Activated CD4-positive, alpha-beta memory T cell treated with anti-CD3 and anti-CD28 coated beads, Interleukin-2, amount 10 ng/mL, durations not matched to agents 7 days and 5 days (primary cell): ENCODE measurements around the gene COX6B2. TPM values are rescaled to one million over a fixed set of nuclear protein-coding genes. Genes with fewer than 3 reads are reported as not detected.
"Not testable (repeated sequence)": the region's sequence is repeated elsewhere in the genome, so short reads cannot be mapped to it uniquely, and the experiment has no call there.

Experiments used
- CTCF ChIA-PET: fragments of 350-600 bp; sonication (Branson Sonifier 250); formaldehyde crosslinking; loops from one replicate; lab custom pipeline; 2021; ENCODE audit warnings: antibody characterized with exemption, inconsistent platforms; lab: Charles Lee
- POLR2A ChIA-PET: fragments of 350-600 bp; sonication (Branson Sonifier 250); formaldehyde crosslinking; loops from one replicate; lab custom pipeline; 2021; ENCODE audit warnings: antibody characterized with exemption; lab: Charles Lee
- DNase-seq: peaks from one replicate; pipeline ENCODE4 v3.0.0-alpha.2; 2020
- H3K27ac Mint-ChIP-seq: one replicate; pipeline ENCODE4 v1.8.0; 2021; ENCODE audit warnings: mild to moderate bottlenecking, mixed read lengths
- H3K27me3 Mint-ChIP-seq: one replicate; pipeline ENCODE4 v1.8.0; 2021; ENCODE audit warnings: mixed read lengths
- H3K36me3 Mint-ChIP-seq: one replicate; pipeline ENCODE4 v1.8.0; 2021; ENCODE audit warnings: low read depth, mixed read lengths
- H3K4me1 Mint-ChIP-seq: one replicate; pipeline ENCODE4 v1.8.0; 2021; ENCODE audit warnings: mixed read lengths
- H3K4me3 Mint-ChIP-seq: one replicate; pipeline ENCODE4 v1.8.0; 2021; ENCODE audit warnings: mild to moderate bottlenecking, mixed read lengths
- H3K9me3 Mint-ChIP-seq: one replicate; pipeline ENCODE4 v1.8.0; 2021; ENCODE audit warnings: mixed read lengths
- total RNA-seq, 2 experiments: library from RNA; stranded (reverse); gene quantifications; one replicate each; pipeline ENCODE4 v1.2.3, GENCODE V29; 2021

Gene COX6B2, protein sequence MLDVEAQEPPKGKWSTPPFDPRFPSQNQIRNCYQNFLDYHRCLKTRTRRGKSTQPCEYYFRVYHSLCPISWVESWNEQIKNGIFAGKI
- total RNA-seq: 1 to 10 TPM in 1 of 2 experiments, under 1 TPM in 1; 0.83 to 2.0 TPM

DNA sequence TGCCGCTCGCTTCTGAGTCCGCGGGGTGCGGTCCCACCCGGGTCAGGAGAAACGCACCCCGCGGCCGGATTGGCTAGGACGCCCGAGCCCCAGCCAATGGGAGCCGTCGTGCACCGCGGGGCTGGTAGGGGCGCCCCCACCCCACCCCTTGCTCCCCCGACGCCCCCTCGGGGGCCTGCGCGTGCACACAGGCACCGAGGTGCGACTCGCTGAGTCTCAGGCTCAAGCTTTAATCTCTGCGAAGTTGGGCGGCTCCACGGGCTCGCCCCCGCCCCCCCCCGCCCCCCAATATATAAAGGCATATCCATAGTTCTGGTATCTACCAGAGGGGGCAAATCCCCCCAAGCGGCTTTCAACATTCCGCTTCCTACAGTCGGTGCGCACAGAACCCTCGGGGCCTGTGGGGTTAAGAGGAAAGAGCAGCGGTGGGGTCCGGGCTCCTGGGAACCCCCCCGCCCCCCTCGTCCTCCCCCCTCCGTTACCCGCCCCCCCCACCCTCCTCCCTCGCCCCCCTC, at the start of gene COX6B2:
Gene COX6B2 (minus strand): TSS at position 22 of the 515 bp plus-strand sequence. CDS start 198 bp downstream, outside the sequence.
- peaks cover 34% of the 10 kb centered on the region for H3K4me1 Mint-ChIP-seq
- CTCF ChIA-PET: interaction anchor here (1.7 kb wide), 1 partner anchor 16 kb away, joined by 4 read pairs; the partner anchor contains the start of gene KMT5C
- DNase-seq: no peak

DNA sequence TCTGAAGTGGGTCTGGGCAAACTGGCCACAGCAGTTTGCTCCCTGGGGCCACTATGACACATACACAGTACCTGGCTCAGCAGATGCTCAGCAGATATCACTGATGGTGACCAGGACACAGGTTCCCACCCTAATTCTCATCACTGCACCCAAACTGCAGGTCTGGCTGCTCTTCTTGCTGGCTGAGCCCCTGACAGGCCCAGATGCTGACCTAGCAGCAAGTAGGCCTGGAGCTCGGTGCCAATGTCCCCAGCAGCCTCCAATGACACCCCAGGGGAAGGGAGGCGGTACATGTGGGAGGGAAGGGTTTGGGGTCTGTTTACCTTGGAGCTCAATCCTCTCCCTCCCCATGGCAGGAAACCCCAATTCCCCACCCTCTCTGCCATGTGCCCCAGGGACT, 48.0 kb upstream of the COX6B2 start:
- H3K36me3 Mint-ChIP-seq: peaks cover 67% of the 10 kb centered on the region

More for the DNA sequence above, at the start of gene COX6B2:
- Mint-ChIP-seq H3K27ac (no peak within 1 kb of the TSS), H3K27me3 (peaks cover 46% of the 10 kb centered on the region), H3K9me3 (no peaks in the 10 kb centered on the region), H3K36me3 (no peaks in the 10 kb centered on the region), H3K4me3 (peak within 1 kb of the TSS; percentile 67)
- POLR2A ChIA-PET: no interaction called here

DNA sequence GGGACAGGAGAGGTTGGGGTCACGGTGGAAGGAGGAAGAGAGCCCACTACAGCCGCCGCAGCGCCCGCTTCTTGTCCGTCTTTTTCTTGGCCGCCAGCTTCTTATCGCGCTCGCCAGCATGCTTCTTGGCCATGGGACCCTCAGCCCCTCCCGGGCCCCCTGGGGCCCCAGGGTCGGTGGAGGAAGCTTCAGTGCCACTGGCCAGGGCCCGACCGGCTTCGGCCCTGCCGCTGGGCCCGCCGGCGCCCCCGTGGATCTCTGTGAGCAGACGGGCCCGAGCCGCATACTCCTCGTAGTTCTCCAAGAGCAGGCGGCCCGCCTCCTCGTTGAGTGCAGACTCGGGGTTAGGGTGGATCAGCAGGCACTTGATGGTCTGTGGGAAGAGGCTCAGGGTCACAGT, 46.9 kb upstream of the COX6B2 start:
- H3K36me3 Mint-ChIP-seq: peaks cover 61% of the 10 kb centered on the region
- H3K9me3 Mint-ChIP-seq, DNase-seq, H3K4me3 Mint-ChIP-seq, H3K27me3 Mint-ChIP-seq, CTCF ChIA-PET, H3K27ac Mint-ChIP-seq: not testable (repeated sequence)
- POLR2A ChIA-PET: interaction anchor here (1.1 to 12.3 kb wide), 4 partner anchors 11 to 141 kb away, joined by 3 to 224 read pairs (median 6); partner anchors contain the start of genes RPL28 and TMEM238
- peaks cover 72% of the 10 kb centered on the region for H3K4me1 Mint-ChIP-seq

More for the DNA sequence above, 48.0 kb upstream of the COX6B2 start:
- Mint-ChIP-seq H3K4me1 (peaks cover 73% of the 10 kb centered on the region), H3K27ac (no peak overlapping the region), H3K4me3 (no peak overlapping the region), H3K9me3 (no peaks in the 10 kb centered on the region), H3K27me3 (no peaks in the 10 kb centered on the region)
- ChIA-PET CTCF (interaction anchor here (1.2 kb wide), 1 partner anchor 18 kb away, joined by 4 read pairs; the partner anchor contains the start of gene TMEM238), POLR2A (interaction anchor here (0.8 to 12.3 kb wide), 5 partner anchors 12 to 149 kb away, joined by 3 to 224 read pairs (median 6); partner anchors contain the start of genes RPL28 and TMEM238)
- DNase-seq: no peak

DNA sequence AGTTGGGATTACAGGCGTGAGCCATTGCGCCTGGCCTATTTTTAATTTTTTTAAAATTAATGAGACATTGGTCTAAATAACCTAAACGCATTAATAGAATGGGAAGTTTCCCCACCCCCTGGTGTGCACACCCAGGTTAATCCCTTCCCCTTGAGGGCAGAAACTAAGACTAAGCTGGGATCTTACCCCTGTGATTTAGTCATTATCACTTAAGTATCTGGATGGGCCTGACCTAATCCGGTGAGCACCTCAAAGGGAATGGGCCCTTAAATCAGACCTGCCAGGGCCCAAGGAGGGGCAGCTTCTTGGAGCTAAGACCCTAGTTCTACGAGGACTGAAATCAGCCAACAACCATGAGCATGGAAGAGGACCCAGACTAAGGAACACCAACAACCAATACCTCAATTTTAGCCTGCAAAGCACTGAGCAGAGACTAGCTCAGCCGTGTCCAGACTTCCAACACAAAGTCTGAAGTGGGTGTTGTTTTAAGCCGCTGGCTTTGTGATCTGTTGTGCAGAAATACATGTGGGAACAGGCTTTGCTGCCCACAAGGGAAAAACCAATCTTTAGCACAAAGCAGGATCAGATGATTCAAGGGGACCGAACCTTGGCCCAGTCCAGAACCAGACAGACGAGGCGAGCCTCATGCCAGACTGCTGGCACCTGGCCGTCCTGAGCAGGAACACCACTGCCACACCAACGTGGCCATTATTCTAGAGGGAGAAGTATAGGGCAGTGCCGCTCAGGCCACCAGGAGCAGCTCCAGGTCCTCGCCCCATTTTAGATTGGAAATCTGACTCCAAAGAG, 46.0 kb upstream of the COX6B2 start:
- POLR2A ChIA-PET: interaction anchor here (1.0 to 12.3 kb wide), 3 partner anchors 10 to 145 kb away, joined by 3 to 224 read pairs (median 7); partner anchors contain the start of genes RPL28 and TMEM238
- H3K4me3 Mint-ChIP-seq: no peak overlapping the region
- no peak overlapping the region for H3K27ac Mint-ChIP-seq
- CTCF ChIA-PET: no interaction called here
- H3K4me1 Mint-ChIP-seq: peaks cover 63% of the 10 kb centered on the region
- H3K36me3 Mint-ChIP-seq: peaks cover 52% of the 10 kb centered on the region
- no peaks in the 10 kb centered on the region for H3K27me3 Mint-ChIP-seq
- no peak for DNase-seq
- H3K9me3 Mint-ChIP-seq: no peaks in the 10 kb centered on the region

DNA sequence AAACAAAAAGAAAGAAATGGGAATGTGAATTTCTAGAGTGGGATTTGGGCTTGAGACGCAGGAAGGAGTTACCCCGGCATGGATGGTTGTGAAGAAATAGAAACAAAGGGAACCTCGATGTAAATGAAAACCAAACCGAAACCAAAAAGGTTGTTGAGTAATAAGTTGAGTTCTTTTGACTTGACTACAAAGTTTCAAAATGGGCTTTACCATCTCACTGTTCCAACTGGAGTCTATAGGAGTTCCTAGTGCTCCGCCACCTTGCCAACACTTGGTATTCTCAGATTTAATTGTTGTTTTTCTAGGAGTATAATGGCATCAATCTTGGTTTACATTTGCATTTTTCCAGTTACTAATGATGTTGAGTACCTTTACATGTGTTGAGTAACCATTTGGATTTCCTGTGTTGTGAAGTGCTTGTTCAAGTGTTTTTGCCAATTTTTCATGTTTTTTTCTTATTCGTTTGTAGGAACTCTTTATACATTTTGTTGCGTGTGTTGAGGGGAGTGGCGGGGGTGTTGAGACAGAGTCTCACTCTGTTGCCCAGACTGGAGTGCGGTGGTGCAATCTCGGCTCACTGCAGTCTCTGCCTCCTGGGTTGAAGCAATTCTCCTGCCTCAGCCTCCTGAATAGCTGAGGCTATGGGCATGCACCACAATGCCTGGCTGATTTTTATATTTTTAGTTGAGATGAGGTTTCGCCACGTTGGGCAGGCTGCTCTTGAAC, 43.8 kb upstream of the COX6B2 start:
- Mint-ChIP-seq H3K27ac (peak overlapping the region; percentile 77), H3K4me1 (peaks cover 48% of the 10 kb centered on the region), H3K4me3 (peak overlapping the region; percentile 19), H3K27me3 (no peaks in the 10 kb centered on the region), H3K36me3 (peaks cover 36% of the 10 kb centered on the region), H3K9me3 (no peaks in the 10 kb centered on the region)
- ChIA-PET POLR2A (interaction anchor here (2.9 to 12.3 kb wide), 3 partner anchors 8 to 15 kb away, joined by 16 to 224 read pairs (median 30); partner anchors contain the start of genes RPL28, TMEM238 and UBE2S), CTCF (interaction anchor here (1.5 kb wide), 1 partner anchor 97 kb away, joined by 3 read pairs; no protein-coding TSS in a partner anchor)
- DNase-seq: no peak

DNA sequence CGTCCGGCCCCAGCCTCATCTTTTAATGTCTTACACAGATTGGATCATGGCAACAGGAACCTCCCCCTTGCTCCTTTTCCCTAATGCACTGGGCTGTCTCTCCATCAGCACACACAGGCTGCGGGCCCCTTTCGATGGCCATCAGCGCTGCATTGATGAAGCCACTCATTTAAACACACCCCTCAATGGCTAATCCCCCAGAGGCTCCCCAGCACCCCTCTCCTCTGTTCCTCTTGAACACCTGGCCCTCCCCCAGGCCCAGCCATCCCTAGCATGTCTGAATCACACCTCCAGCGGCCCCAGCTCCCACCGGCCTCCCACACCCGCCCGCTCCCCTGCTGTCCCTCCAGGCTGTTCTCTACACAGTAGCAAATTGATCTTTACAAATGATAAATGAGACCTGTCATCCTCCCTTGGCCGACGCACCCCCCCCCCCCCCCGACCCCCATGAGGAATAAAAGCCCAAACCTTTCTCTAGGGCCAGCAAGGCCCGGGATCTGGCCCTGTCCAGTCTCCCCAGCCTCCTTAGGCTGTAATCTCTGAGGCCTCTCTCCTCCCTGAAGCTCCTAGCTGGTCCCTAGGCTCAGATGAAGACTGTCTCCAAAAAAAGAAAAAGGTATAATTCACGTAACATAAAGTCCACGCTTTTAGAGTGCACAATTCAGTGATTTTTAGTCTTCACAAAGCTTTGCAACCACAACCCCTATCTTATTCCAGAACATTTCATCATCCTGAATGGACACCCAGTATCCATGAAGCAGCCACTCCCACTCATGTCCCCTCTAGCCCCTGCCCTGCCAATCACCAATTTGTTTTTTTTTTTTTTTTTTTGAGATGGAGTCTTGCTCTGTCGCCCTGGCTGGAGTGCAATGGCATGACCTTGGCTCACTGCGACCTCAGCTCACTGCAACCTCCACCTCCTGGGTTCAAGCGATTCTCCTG, 38.6 kb upstream of the COX6B2 start:
- DNase-seq: no peak
- ChIA-PET POLR2A (interaction anchor here (10.0 kb wide), 1 partner anchor 9 kb away, joined by 224 read pairs; the partner anchor contains the start of gene UBE2S), CTCF (no interaction called here)
- Mint-ChIP-seq H3K27me3 (no peaks in the 10 kb centered on the region), H3K4me3 (no peak overlapping the region), H3K9me3 (no peaks in the 10 kb centered on the region), H3K36me3 (peaks cover 34% of the 10 kb centered on the region), H3K4me1 (peaks cover 32% of the 10 kb centered on the region), H3K27ac (no peak overlapping the region)

DNA sequence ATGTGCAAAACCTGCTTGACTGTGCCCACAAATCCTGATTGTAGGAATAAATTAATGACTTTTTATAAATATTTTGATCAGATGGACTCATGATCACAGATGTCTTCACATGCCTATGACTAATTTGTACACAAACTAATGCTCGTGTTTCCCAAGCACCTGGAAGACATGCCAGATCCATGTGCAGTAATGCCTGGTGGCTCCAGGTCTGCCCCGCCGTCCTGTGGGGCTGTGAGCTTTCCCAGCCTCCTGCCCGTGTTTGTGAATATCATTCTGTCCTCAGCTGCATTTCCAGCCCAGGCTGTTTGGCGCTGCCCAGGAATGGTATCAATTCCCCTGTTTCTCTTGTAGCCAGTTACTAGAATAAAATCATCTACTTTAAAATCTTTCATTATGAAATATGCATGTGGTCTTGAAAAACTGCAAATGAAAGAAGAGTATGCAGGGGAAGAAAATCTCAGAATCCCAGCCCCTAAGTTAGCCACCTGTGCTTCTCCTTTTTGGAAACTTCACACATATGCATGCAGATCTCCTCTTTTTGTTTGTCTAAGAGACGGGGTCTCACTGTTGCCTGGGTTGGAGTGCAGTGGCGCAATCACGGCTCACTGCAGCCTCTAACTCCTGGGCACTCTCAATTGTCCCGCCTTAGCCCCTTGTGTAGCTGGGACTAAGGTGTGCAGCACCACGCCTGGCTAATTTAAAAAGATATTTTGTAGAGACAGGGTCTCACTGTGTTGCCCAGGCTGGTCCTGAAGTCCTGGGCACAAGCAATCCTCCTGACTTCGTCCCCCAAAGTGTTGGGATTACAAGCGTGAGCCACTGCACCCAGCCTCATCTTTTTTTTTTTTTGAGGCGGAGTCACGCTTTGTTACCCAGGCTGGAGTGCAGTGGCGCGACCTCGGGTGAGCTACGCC, 37.4 kb upstream of the COX6B2 start:
- ChIA-PET POLR2A (interaction anchor here (10.0 kb wide), 1 partner anchor 10 kb away, joined by 224 read pairs; the partner anchor contains the start of gene UBE2S), CTCF (no interaction called here)
- Mint-ChIP-seq H3K4me1 (peaks cover 36% of the 10 kb centered on the region), H3K36me3 (peaks cover 45% of the 10 kb centered on the region), H3K9me3 (no peaks in the 10 kb centered on the region), H3K27ac (no peak overlapping the region), H3K27me3 (no peaks in the 10 kb centered on the region), H3K4me3 (no peak overlapping the region)
- no peak for DNase-seq

DNA sequence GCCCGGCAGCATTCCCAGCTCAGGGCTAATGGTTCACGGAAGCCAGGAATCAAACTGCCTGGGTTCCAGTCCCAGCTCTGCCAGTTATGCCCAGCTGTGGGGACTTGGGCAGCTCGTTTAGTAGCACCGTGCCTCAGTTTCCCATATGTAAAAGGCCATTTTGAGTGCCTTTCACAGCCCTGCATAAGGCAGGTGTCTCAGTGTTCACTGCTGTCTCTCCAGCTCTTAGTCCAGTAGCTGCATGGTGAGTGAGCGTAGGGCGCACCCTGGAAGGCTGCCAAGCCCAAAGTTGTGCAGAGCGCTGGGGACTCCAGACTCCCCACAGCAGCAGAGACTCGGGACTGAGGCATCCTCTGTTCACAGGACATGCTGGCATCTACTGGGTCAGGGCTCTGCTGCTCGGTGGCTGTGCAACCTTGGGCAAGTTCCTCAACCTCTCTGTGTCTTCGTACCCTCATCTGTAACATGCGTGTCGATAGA, 36.7 kb upstream of the COX6B2 start:
- Mint-ChIP-seq H3K4me1 (peaks cover 41% of the 10 kb centered on the region), H3K9me3 (no peaks in the 10 kb centered on the region), H3K27me3 (no peaks in the 10 kb centered on the region), H3K4me3 (no peak overlapping the region), H3K27ac (no peak overlapping the region), H3K36me3 (peaks cover 52% of the 10 kb centered on the region)
- CTCF ChIA-PET: no interaction called here
- DNase-seq: no peak
- POLR2A ChIA-PET: interaction anchor here (10.0 kb wide), 1 partner anchor 11 kb away, joined by 224 read pairs; the partner anchor contains the start of gene UBE2S

DNA sequence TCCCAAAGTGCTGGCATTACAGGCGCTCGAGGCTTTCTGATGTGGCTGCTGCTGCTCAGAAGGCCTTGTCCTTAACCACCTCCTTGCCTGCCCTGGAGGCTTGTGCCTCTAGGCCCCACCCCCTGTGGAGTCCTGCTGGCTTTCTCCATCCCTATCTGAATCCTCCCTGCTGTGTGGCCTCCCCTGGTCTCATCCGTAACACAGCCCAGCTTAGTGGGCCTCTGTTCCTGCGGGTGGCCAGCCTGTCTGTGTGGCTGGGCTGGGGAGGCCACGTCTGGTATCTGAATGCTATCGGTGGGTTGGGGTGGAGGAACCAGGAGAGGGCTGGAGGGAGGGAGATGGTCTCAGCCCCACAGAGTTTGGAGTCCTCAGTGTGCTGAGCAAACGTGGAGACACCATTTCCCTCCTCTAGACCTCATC, 36.0 kb upstream of the COX6B2 start:
- Mint-ChIP-seq H3K27me3 (no peaks in the 10 kb centered on the region), H3K4me3 (no peak overlapping the region), H3K9me3 (no peaks in the 10 kb centered on the region), H3K4me1 (peaks cover 43% of the 10 kb centered on the region), H3K36me3 (peaks cover 58% of the 10 kb centered on the region), H3K27ac (peak overlapping the region; percentile 44)
- ChIA-PET POLR2A (interaction anchor here (10.0 kb wide), 1 partner anchor 12 kb away, joined by 224 read pairs; the partner anchor contains the start of gene UBE2S), CTCF (no interaction called here)
- DNase-seq: no peak

DNA sequence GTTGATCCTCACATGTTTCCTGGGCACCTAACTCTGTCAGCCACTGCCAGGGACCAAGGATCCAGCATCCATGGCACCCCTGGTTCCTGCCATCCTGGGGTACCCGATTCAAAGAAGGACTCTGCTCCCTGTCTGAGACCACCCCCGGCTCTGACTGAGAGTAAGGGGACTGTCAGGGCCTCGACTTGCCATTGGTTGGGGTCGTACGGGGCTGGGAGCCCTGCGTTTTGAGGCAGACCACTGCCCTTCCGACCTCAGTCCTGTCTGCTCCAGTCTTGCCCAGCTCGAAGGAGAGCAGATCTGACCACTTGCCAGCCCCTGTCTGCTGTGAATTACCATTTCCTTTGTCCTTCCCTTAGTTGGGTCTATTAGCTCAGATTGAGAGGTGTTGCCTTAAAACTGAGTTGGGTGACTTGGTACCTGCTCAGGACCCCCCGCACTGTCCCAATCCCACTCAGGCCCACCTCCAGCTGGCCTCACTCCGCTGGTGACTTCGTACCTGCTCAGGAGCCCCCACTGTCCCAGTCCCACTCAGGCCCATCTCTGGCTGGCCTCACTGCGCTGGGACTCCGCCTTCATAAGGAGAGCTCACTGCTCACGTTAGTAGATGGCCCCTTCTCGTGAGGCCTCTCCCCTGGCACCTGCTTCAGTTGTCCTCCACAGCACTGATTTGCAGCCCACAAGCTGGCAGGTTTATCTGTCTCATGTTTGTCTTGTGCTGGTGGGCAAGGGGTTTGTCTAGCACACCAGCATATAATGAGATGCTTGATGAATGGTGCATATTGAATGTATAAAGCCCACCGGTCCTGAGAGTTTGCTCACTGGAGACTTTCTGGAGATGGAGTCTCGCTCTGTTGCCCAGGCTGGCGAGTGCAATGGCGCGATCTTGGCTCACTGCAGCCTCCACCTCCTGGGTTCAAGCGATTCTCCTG, 35.1 kb upstream of the COX6B2 start:
- Mint-ChIP-seq H3K36me3 (peaks cover 58% of the 10 kb centered on the region), H3K27me3 (no peaks in the 10 kb centered on the region), H3K27ac (no peak overlapping the region), H3K4me1 (peaks cover 48% of the 10 kb centered on the region), H3K4me3 (peak overlapping the region; percentile 13), H3K9me3 (no peaks in the 10 kb centered on the region)
- ChIA-PET POLR2A (interaction anchor here (10.0 kb wide), 1 partner anchor 12 kb away, joined by 224 read pairs; the partner anchor contains the start of gene UBE2S), CTCF (no interaction called here)
- no peak for DNase-seq
